T-helper 1 cell (primary cell): Measurements from ENCODE around the gene RAB40B.

ENCODE experiments used
- DNase-seq, 5 donors: peaks; one replicate each; pipeline ENCODE4 v3.0.0-alpha.2; 2012 to 2020

RAB40B gene

DNA sequence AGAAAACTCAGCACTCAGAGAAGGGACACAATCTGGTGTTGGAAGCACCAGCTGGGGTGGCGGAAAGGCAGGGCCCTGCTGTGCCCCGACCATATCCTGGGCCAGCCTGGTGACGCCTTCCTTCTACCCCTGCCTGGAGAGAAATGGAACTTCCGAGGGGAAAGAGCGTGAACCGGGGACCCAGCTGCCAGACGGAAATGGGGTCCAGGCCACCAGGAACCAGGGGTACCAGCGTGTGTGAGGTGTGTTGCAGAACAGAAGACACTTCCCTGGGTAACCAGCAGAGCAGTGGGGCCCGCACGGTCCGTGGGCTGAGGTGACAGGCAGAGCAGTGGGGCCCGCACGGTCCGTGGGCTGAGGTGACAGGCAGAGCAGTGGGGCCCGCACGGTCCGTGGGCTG is 6.8 kb downstream of the RAB40B start:
- no peak for DNase-seq

DNA sequence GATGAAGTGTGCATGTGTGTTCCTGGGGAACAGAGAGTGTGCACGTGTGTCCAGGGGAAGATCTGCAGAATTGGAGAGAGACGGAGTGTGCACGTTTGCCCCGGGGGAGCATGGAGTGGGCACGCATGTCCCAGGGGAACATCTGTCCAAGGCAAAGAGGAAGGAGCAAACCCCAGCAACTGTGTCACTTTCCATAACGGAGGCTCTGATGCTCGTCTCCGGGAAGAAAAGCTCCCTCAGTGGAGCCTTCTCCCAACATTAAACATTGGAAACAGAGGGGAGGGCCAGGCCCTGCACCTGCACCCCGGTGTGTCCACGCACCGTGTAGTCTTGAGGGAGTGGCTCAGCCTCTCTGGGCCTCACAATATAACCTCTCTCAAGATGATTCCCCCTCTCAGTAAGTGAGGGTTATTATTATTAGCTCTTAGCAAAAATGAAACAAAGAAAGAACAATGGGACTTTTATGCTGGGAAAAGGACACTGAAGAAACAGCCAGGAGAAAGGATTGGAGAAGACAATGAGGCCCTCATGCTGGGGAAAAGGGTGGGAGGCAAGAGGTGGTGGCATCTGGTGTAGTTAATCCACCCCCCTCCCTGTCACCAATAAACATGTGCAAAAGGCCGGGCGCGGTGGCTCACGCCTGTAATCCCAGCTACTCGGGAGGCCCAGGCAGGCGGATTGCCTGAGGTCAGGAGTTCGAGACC is 7.6 kb downstream of the RAB40B start:
- DNase-seq = no peak

DNA sequence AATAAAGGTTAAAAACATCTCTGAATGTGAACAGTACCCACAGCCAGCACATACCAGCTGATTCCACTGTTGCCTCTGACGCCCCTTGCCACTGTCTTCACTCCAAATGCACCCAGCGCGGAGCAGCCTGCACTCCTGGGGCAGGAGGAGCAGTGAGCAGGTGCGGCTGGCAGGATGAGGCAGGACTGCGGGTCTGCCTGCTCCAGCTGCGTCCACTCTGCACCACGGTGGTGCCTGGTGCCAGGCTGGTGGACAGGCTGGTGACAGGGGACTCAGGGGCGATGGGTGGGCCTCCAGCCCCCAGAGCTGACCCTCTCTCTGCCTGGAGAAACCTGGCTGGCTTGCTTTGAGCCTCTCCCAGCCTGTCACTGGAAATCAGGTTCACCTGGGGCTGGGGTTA is 9.4 kb downstream of the RAB40B start:
- DNase-seq = no peak

DNA sequence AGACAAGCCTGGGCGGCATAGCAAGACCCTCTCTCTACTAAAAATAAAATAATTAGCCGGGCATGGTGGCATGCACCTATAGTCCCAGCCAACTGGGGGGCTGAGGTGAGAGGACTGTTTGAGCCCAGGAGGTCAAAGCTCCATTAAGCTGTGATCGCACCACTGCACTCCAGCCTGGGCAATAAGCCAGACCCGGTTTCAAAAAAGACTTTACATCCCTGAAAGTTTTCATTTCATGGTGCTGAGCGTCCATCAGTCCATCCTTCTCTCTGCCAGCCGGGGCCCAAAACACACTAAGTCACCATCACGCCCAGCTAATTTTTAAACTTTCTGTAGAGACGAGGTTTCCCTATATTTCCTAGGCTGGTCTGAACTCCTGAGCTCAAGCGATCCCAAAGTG is 10.6 kb downstream of the RAB40B start:
- DNase-seq = no peak

DNA sequence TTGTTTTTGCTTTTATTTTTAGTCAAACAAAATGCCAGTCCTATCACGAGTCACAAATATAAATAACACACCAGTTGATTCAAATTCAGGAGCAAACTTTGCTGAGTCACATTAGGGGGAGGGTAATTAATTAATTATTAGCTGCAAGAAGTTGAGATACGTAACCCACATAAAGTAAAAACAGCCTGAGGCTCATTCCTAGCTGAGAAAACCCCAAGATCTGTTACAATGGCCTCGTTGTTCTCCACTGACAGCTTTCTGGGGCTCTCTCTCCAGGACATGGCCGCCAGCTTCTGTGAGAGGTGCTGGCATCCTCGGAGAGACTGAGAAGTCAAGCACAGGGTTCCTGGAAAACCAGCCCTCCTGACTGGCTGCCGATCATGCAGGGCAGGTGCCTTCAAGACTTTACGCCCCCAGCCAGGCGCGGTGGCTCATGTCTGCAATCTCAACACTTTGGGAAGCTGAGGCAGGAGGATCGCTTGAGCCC is 11.1 kb downstream of the RAB40B start:
- DNase-seq = no peak

DNA sequence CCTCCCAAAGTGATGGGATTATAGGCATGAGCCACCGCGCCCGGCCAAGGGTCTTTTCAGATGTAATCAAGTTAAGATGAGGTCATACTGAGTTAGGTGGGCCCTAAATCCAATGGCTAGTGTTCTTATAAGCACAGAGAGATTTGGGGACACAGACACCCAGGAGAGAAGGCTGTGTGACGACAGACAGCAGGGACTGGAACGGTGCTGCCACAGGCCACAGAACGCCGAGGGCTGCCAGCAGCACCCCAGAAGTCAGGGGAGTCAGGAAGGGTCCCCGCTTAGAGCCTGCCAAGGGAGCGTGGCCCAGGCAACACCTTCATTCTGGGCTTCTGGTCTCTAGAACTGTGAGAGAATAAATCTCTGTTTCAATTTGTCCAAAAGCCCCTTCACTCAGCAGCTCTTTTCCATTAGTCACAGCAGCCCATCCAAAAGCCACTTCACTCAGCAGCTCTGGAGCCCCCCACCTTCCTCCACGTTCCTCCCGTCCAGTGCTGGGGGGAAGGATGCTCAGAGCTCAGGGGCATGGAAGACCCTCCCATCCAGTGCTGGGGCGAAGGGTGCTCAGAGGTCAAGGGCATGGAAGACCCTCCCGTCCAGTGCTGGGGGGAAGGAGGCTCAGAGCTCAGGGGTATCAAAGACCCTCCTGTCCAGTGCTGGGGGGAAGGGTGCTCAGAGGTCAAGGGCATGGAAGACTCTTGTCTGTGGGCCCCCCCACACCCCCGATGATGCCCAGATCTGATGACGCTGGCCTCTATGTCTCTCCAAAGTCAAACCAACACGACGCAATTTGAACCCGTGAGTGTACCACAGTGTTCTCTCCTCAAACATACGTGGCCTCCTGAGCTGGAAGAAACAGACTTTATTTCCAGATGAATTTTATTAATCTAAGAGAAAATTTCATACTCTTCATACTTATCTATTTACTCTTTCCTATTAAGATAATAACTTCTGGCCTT is 11.9 kb downstream of the RAB40B start:
- DNase-seq = no peak

DNA sequence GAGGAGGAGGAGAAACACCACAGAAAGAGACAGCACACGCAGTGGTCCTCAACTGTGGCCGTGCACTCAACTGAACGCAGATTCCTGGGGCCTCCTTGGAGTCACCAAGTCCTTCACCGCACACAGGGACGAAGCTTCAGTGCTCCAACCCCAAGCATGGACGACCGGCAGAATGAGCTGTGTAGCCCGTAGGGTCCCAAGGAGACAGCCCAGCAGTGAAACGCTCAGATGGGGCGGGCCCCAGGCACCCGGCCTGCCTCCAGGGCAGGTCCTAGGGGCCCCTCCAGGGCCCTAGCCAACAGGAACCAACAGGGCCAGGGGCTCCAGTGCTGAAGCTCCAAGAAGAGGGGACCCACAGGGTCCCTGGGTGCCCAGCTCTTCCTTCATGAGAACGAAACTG is 13.2 kb downstream of the RAB40B start:
- no peak for DNase-seq

DNA sequence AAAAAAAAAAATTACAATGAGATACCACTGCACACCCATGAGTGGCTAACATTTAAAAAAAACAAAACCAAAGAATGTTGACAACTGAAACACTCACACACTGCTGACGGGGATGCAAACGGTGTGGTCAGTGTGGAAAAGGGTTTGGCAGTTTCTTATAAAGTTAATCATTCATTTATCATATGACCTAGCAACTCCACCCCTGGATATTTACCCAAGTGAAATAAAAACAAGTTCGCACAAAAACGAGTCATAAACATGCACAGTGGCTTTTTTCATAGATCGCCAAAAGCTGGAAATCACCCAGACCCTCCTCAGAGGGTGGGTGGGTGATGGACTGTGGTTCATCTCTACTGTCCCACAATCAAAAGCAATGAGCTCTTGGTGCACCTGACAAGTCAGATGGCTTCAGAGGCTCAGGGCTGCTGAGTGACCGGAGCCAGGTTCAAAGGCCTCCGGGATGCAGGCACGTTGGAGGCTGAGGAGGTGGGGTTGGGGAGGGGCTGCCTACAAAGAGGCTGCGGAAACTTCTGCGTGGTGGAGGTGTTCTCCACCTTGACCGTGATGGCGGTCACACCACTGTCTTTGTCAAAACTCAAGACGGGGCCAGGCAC is 14.2 kb downstream of the RAB40B start:
- no peak for DNase-seq

DNA sequence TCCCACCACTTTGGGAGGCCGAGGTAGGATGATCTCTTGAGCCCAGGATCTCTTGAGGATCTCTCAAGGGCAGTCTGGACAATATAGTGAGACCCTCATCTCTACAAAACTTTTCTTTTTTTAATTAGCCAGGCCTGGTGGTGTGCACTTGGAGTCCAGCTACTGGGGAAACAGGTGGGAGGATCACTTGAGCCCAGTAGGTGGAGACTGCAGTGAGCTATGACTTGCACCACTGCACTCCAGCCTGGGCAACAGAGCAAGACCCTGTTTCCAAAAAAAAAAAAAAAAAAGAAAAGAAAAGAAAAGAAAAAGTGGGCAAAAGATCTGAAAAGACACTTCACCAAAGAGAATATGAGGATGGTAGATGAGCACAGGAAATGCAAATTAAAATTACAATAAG is 15.0 kb downstream of the RAB40B start:
- no peak for DNase-seq

DNA sequence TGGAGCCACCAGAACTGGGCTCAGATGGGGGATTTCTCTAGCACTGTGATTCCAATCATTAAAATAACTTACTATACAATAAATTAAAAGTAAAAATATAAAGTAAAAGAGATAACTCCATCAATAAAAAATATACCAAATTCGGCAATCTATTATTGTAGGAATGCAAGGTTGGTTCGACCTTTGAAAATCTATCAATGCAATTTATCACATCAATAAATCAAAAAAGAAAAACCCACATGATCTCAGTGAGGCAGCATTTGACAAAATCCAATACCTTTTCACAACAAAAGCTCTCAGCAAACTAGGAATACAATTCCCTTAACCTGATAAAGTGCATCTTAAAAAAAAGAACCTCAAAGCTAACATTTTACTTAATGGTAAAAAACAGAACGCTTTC is 17.0 kb downstream of the RAB40B start:
- no peak for DNase-seq

DNA sequence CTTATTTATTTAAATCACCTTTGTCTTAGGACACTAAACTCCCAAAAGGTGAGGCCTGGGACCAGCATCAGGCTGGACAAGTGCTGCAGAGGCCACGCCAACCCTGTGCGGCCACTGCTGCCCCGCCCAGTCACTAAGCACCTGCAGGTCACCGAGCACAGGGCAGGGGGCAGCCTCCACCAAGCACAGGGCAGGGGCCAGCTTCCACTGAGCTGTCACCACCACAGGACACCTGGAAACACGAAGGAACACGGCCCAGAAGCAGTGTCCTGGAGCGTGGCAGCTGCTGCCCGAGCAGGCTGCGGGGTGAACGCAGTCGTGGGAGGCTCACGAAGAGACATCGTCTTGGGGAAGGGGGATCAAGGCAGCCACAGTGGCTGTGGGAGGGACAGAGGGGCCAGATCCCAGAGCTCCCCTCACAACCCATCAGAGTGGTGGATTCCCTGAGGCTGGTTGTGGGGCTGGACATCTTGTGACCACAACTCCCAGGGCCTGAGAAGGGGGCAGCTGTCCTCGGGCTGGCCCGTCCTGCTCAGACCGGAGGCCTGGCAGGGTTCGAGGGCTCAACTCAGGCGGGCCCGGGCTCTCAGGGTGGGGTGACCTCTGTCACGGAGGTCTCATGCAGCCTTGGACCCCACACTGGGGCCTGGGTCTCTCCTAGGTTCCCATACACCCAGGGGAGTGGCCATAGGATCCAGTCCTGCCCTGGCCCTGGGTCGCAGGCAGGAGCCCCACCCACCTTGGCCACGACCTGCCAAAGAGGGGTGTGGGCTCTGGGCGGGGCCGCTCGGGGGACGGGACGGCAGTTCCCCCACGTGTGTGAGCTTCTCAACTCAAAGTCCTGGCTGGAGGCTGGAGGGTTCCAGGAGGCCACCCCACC is 18.7 kb downstream of the RAB40B start:
- DNase-seq = no peak

DNA sequence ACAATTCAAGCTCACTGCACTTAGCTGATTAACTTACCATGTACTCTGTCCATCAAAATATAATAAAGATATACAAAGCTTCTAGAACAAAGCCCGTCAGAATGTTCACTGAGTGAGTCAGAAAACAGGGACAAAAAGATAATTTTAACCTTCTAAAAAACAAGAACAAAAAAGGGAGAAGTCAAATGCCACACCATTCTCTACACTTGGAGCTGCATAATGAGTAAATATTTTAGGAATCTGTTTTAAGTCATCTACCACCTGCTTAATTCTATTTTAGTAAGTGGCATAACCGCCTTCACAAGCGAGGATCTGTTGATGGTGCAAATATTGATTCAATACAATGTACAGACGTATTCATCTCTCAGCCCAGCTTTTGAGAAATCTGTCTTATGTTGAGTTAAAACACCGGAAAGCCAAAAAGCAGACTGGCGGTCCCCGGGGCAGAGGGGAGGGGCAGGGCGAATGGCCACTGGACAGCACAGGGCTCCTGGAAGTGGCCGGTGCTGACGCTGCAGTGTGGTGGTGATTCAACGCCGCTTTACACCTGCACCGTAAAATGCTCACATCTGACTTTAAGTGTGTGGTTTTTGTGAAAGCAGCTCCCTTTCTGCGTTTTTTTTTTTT is 20.1 kb downstream of the RAB40B start:
- no peak for DNase-seq

DNA sequence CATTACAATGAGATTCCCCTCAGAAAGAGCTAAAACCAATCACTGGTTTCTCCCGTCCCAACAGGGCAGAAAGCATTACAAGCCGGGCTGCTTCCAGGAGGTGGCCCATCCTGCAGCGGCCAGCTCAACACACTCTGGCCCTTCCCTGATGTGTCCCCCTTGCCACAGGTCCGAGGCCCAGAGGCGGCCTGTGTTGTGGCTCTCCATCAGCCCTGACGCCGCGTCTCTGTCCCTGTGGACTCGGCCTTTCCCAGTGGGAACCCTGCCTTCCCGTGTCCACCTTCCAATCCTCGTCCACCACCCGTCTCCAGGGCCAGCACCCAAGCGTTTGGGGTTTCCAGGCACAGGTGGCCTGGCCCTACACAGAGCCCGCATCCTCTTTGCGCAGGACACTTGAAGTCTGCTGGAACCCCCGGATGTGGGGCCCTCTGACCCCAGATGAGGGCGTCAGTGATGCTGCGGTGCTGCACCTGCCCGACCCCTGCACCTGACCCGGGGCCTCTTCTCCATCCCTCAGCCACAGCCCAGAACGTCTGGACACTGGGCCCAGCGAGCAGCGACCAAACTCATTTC is 21.1 kb downstream of the RAB40B start:
- no peak for DNase-seq

DNA sequence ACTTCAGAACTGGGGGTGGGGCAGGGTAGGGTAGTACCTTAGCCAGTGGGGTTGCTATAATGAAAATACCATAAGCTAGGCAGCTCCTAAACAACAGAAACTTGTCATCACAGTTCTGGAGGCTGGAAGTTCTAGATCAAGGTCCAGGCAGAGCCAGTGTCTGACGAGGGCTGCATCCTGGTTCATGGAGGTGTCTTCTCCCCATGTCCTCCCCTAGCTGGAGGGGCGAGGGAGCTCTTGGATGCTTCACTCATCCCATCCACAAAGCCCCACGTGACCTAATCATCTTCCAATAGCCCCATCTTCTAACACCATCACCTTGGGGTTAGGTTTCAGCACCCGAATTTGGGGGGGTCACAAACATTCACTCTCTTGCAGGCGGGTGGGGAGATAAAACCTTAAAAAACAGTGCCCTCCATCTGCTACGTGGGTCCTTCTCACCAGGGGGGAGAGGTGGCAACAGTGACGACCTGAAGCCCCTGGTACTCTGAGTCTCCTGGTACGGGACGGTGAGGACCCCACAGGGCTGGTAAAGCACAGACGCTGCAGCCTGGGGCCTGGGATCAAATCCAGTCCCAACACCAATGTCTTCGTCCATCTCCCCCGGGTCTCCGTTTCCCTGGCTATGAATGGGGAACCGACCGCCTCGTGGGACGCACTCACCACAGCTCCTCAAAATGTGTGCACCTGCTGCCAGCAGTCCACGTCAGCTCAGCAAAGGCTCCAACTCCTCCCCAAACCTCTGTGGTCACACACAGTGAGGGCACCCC is 22.8 kb downstream of the RAB40B start:
- no peak for DNase-seq

DNA sequence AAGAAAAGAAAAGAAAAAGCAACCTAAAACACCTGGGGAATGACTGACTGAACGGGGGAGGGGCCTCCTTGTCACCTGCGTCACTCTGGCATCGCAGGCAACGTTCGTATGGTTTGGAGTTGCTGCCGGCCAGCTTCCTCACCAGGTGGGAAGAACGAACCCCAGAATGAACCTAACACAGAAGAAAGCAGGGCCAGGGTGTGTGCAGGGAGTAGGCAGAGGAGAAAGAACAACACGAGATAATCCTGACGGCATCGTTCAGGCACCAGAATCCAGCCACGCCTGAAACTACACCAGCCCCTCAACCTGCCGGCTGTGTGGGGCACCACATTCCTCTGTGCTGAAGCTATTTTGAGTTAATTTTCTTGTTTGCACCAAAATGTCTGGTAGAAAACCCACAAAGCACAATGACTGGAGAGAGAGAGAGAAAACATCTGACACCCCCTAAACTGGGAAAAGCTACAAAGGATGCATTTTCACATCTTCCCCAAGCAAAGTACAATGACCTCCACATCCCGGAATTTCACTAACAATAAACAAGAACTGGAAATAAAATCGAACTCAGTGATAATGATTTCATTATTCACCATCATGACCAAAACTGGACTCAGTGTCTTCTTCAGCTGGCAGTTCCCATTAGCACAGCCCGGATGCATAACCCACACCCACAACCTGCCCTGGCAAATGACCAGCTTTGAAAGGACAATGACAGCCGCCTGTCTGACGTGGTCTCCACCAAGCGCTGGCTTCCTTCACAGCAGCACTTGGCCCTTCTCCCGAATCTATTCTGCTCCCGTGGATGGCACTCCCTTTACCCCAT is 23.6 kb downstream of the RAB40B start:
- no peak for DNase-seq

DNA sequence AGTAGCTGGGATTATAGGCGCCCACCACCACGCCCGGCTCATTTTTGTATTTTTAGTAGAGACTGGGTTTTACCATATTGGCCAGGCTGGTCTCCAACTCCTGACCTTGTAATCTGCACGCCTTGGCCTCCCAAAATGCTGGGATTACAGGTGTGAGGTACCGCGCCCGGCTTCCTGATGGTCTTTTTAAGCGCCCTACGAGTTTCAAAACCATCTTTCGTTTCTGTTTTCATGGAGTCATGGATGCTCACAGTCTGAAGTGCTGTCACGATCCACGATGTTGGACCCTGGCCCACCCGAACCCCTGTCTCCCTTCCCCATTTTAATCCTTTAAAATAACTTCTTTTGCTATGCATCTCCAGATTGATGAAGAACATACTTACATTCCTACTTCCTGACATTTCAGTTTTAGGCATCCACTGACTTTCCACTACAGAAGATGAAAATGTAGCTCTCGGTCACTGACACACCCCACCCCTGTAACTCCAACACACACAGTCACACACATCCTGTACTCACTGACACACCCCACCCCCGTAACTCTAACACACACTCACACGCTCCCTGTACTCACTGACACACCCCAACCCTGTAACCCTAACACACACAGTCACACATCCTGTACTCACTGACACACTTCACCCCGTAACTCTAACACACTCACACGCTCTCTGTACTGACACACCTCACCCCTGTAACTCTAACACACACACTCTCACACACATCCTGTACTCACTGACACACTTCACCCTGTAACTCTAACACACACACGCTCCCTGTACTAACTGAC is 27.6 kb downstream of the RAB40B start:
- DNase-seq = no peak

DNA sequence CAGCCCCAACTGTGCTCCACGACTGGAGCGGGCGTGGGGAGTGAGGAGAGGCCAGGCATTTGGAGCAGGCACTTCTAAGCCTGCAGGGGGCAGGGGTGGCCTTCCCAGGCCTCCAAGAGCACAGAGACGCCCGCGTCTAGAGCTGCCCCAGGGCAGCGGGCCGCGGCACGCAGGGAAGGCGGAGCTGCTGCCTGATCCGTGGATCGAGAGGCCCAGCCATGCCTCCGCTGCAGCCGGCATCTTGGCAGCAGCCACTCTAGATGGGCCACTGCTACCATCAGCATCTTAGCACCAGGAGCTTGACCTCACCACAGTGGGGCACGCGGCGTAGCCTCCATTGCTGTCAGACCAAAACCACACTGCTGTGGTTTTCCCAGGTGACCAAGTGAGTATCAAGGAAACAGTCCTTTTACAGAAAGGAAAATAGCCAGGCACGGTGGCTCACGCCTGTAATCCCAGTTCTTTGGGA is 29.8 kb downstream of the RAB40B start:
- DNase-seq = peak in 2 of 5 donors; percentile 20 to 40

DNA sequence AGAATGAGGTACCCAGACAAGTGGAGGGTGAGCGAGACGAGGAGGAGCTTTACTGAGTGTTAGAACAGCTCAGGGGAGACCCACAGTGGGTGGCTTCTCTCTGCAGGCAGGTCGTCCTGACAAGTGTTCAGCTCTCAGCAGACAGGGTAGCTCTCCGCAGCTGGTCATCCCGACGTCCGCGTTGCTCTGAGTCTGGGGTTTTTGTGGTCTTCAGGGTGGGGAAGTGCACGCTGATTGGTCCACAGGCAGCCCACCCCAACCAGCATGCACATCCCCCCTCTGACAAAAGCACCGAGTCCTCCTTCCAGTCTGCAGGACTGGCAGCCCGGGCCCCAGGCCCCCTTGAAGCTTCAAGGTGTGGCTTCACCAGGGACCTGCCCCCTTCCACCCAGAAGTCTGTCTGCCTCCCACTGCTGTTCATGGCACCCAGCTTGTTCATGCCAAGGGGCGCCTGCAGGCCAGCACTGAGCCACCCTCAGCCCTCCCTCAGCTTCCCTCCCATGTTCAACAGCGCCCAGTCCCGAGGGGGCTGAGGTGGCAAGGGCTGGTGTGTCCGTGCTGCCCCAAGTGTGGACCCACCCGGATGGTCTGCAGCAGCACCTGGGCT is 30.4 kb downstream of the RAB40B start:
- no peak for DNase-seq

DNA sequence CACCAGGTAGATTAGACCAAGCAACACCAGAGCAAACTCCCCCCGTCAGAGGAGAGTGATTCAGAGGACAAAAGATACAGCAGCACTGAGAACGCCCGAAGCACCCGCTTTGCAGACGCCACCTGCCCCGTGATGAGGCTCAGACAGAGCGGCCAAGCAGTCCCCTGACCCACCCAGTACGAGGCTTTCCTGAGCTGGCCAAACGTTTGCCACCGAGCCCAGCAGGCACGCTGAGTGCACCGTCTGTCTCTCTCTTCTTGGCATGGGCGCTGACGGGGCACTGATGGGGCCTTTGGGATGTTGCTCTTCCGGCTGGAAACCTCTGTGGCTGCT is 30.9 kb downstream of the RAB40B start:
- DNase-seq = no peak
